SU-DHL-6 (cell line): ENCODE data around the gene POLH.

Source experiments
- CTCF ChIP-seq: fragments of 200-600 bp; sonication (generic); IDR thresholded peaks from one replicate; pipeline ENCODE4 v1.5.1; 2017; ENCODE audit warnings: antibody characterized with exemption, mild to moderate bottlenecking, low read length, moderate library complexity; ENCODE audit not compliant: insufficient read depth, poor library complexity, severe bottlenecking
- EZH2phosphoT487 ChIP-seq: fragments of 200-600 bp; sonication (generic), shearing (Covaris generic); conservative IDR thresholded peaks from 2 replicates; pipeline ENCODE4 v1.6.1; 2018; ENCODE audit warnings: mild to moderate bottlenecking, antibody characterized with exemption, low read length, moderate library complexity, mixed read lengths

- TF ChIP-seq CTCF, result no peak
- TF ChIP-seq EZH2phosphoT487, result no peak
Measured at GRCh38 chr6:43608807-43609206, 32.8 kb downstream of the POLH start.
